NCI-H1436 (cell line): ENCODE data around the gene PTTG1.

ENCODE experiments used
- DNase-seq: peaks from one replicate; lab custom pipeline; 2025; lab: John Stamatoyannopoulos, UW

PTTG1 gene

DNA sequence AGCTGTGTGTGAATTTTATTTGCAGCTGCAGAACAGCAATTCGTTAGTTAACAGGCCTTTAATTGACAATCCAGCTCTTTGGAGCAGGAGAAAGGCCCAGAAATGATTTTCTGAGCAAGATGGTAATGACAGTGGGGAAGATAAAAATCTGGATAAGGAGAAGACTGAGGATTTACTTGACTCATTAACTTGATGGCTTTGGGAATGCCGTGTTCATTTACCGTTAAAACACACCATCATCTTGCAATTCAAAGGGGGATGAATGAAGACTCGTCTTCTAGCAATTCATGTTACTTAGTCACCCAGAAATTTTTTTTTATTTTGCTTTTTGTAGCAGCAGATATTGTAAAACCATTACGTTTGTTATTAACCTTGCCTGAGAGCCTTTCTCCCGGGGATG, 52.0 kb downstream of the PTTG1 start:
- DNase-seq = no peak

DNA sequence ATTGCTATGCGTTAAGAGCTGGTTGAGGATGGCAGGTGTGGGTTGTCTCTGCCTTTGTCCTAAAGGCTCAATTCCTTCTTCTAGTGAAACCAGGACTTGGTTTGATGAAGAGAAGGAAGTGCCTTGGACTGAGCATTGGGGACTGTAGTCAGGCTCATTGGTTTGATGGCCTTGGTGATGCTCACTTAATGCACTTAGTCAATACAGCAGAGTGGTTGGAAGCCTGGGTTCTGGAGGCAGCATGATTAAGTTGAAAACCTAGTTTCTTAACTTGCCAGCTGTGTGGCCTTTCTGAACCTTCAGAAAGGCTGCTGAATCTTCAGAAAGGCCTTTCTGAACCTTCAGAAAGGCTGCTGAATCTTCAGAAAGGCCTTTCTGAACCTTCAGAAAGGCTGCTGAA, 52.4 kb downstream of the PTTG1 start:
- DNase-seq = no peak

DNA sequence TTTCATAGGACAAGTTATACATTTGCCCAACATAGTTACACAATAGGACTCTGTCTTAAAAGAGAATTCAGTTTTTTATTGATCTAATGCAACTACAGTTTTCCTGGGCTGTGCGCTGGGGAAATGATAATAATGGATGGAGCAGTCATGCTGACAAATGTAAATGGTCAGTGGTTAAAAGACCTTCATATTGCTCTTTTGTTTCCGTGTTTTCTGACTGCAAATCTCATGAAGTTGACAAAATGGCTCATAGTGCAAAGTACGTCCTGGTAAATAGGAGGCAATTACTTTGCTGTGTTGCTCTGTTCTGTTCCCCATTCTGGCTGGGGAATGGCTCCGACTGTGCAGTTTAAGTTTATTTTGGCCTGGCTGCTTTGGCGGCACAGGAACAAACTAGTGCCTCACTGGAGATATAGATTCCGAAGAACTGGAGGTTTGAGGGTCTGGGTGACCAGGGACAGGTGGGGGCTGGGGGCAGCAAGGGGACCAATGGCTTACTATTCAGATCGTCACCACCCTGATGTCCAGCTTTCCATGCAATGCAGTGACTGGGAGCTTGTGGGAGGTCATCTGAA, 54.3 kb downstream of the PTTG1 start:
- DNase-seq = no peak

DNA sequence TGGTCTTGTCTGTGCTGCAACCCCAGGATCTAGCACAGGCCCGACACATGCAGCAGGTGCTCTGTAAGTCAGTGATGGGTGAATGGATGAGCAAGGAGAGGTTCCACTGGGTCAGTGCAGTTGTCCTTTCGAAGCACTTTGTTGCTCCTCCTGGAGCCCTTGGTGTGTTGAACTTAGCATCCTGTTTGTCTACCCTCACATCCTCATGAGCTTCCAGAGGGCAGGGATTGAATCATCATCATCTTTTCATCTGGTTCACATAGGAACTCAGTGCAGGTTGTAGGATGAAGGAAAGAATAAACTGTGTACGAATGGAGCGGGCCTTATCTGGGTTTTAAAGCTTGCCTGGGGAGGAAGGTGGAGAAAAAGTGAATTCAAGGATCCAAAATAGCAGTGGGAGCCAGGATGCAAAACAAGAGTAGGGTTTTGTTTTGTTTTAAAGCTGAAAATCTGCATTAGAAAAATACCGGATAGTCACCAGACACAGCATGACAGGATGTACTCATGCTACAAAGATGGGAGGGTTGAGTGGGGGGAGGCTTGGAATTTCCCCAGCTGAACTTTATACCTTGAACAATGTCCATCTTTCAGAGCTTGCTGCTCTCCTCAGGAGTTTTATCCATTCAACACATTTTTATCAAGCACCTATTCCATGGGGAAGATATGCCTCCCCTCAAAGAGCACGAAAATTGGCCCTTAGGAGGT, 55.8 kb downstream of the PTTG1 start:
- DNase-seq = no peak

DNA sequence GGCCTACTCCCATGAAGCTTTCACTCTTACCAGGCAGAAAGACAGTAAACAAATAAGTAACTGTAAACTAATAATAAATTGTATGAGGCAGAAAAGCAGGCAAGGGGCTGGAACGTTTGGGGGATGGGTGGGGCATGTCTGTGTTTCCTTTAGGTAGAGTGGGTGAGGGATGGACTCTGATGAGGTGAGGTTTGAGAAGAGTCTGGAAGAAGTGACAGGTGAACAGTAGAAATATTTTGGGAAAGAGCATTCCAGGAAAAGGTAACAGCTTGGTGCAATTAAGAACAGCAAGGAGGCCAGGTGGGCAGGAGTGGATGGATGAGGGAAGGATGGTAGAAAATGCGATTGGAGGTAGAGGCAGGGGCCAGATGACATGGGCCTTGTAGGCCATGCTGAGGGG, 56.5 kb downstream of the PTTG1 start:
- DNase-seq = no peak
